Embryonic facial prominence (tissue), 1 donor: Measurements from ENCODE around the gene UNCX.

Experiments
- DNase-seq: peaks from one replicate; pipeline ENCODE4 v3.0.0-alpha.2; 2016; ENCODE audit errors: extremely low spot score

UNCX gene

GRCh38 chr7:1218541-1219165 lies 14.0 kb upstream of the UNCX start:
- DNase-seq: no peak

- DNase-seq: no peak
Observed at GRCh38 chr7:1219498-1219897, 13.2 kb upstream of the UNCX start.

- DNase-seq: no peak
Observed at GRCh38 chr7:1220000-1220726, 12.5 kb upstream of the UNCX start.

- no peak for DNase-seq
Observed at GRCh38 chr7:1220977-1221745, 11.5 kb upstream of the UNCX start.

GRCh38 chr7:1223196-1223981 lies 9.3 kb upstream of the UNCX start:
- DNase-seq: no peak

- no peak for DNase-seq
Observed at GRCh38 chr7:1224086-1224716, 8.5 kb upstream of the UNCX start.

- DNase-seq: no peak
Observed at GRCh38 chr7:1225030-1225429, 7.6 kb upstream of the UNCX start.

- no peak for DNase-seq
Observed at GRCh38 chr7:1225441-1226185, 7.1 kb upstream of the UNCX start.

- DNase-seq: no peak
Observed at GRCh38 chr7:1226186-1226901, 6.3 kb upstream of the UNCX start.

GRCh38 chr7:1227071-1227804 lies 5.4 kb upstream of the UNCX start:
- no peak for DNase-seq

GRCh38 chr7:1227814-1228544 lies 4.7 kb upstream of the UNCX start:
- no peak for DNase-seq

GRCh38 chr7:1228545-1229201 lies 4.0 kb upstream of the UNCX start:
- no peak for DNase-seq

GRCh38 chr7:1229202-1229947 lies 3.3 kb upstream of the UNCX start:
- DNase-seq: no peak

GRCh38 chr7:1229956-1230355 lies 2.7 kb upstream of the UNCX start:
- DNase-seq: no peak

GRCh38 chr7:1230411-1231213 lies 2.1 kb upstream of the UNCX start:
- DNase-seq: no peak

GRCh38 chr7:1231214-1232102 lies 1.2 kb upstream of the UNCX start:
- DNase-seq: no peak
